PC-9 (cell line): ENCODE data around the gene SLC18A2. TPM values are rescaled to one million over a fixed set of nuclear protein-coding genes. Genes with fewer than 3 reads are reported as not detected.
"Not testable (repeated sequence)": the region's sequence is repeated elsewhere in the genome, so short reads cannot be mapped to it uniquely, and the experiment has no call there.

Source experiments
- BruUV-seq: library from RNA; stranded (reverse); fragments of 400-500 nt; replicated peaks from 2 replicates; lab custom pipeline; 2021; lab: Mats Ljungman, UMichigan
- CTCF ChIA-PET: fragments of 300-600 bp; sonication (Branson Sonifier 250); formaldehyde crosslinking; loops from one replicate; lab custom pipeline; 2022; ENCODE audit warnings: antibody characterized with exemption; lab: Charles Lee
- POLR2A ChIA-PET: fragments of 300-600 bp; sonication (Branson Sonifier 250); formaldehyde crosslinking; loops from one replicate; lab custom pipeline; 2022; ENCODE audit warnings: antibody characterized with exemption; ENCODE audit not compliant: unreplicated experiment; lab: Charles Lee
- DNase-seq, 2 experiments: peaks; one replicate each; pipeline versions ENCODE4 v3.0.0 to v3.0.0-alpha.2; 2015 to 2022; ENCODE audit warnings: mixed read lengths in 1 of 2
- H2AFZ ChIP-seq: fragments of 200-600 bp; sonication (generic); 2 replicates; pipeline ENCODE4 v1.8.1; 2017; ENCODE audit warnings: antibody characterized with exemption
- H3F3A ChIP-seq: fragments of 200-600 bp; sonication (generic); 2 replicates; pipeline ENCODE4 v1.8.1; 2017; ENCODE audit warnings: antibody characterized with exemption, mild to moderate bottlenecking, low read depth; ENCODE audit not compliant: insufficient read depth
- H3K27ac ChIP-seq: fragments of 200-600 bp; sonication (generic); 2 replicates; pipeline ENCODE4 v1.6.1; 2016; ENCODE audit warnings: mixed run types
- H3K27me3 ChIP-seq: fragments of 200-600 bp; sonication (generic); 2 replicates; pipeline ENCODE4 v1.6.1; 2016; ENCODE audit warnings: low read depth, mixed run types; ENCODE audit not compliant: insufficient read depth
- H3K36me3 ChIP-seq: fragments of 200-600 bp; sonication (generic); 2 replicates; pipeline ENCODE4 v1.6.1; 2016; ENCODE audit warnings: low read depth, mixed run types
- H3K4me1 ChIP-seq: fragments of 200-600 bp; sonication (generic); replicated peaks from 2 replicates; pipeline ENCODE4 v1.6.1; 2016; ENCODE audit warnings: mixed run types; ENCODE audit not compliant: insufficient read depth
- H3K4me2 ChIP-seq: fragments of 200-600 bp; sonication (generic); 2 replicates; pipeline ENCODE4 v1.6.1; 2017; ENCODE audit warnings: mixed run types
- H3K4me3 ChIP-seq: fragments of 200-600 bp; sonication (generic); 2 replicates; pipeline ENCODE4 v1.6.1; 2016; ENCODE audit warnings: mixed run types
- H3K79me2 ChIP-seq: fragments of 200-600 bp; sonication (generic); 2 replicates; pipeline ENCODE4 v1.6.1; 2017; ENCODE audit warnings: low read depth, mixed run types
- H3K9me2 ChIP-seq: fragments of 200-600 bp; sonication (generic); 2 replicates; pipeline ENCODE4 v1.8.1; 2017; ENCODE audit warnings: mild to moderate bottlenecking; ENCODE audit not compliant: insufficient read depth
- H3K9me3 ChIP-seq: fragments of 200-600 bp; sonication (generic); 2 replicates; pipeline ENCODE4 v1.8.1; 2016; ENCODE audit warnings: low read depth; ENCODE audit not compliant: insufficient read depth
- H4K20me1 ChIP-seq: fragments of 200-600 bp; sonication (generic); 2 replicates; pipeline ENCODE4 v1.8.1; 2017; ENCODE audit not compliant: insufficient read depth
- EZH2 ChIP-seq: fragments of 200-600 bp; sonication (generic); IDR thresholded peaks from 2 replicates; pipeline ENCODE4 v1.8.0; 2017; ENCODE audit warnings: antibody characterized with exemption, low read depth
- intact Hi-C: fragments of 100-400 bp; cut with micrococcal nuclease; formaldehyde crosslinking; loops from one replicate; pipeline ENCODE4 v1.10.0; 2022; ENCODE audit not compliant: unreplicated experiment
- total RNA-seq: library from RNA; stranded (reverse); gene quantifications from 2 replicates; pipeline ENCODE4 v1.2.3, GENCODE V29; 2021
- TF ChIP-seq, protein P1 (sequence below): fragments of 200-600 bp; sonication (generic); conservative IDR thresholded peaks from 2 replicates; pipeline ENCODE4 v1.6.1; 2017; ENCODE audit warnings: mixed run types, antibody characterized with exemption, mild to moderate bottlenecking, moderate library complexity

Gene SLC18A2
- total RNA-seq, 1 experiment from 2014 or later, result not detected

DNA sequence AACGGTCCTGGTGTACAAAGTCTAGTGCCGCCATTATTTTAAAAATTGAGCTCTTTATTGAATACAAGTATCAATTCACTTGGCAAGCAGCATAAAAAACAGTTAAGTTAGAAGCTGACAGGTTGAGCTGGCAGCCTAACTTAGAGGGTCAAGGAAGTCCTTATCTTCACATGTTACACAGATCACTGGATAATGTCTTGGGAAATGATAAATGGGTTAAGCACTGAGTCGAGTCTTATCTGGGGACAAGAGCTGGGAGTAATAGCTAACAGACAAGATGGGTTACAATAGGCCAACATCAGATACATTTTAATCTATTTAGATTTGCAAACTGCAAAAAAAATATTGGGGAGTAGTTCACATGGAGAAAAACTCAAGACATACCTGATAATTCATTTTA is 34.2 kb downstream of the SLC18A2 start:
- no TSS peak for BruUV-seq
- no peak for TF ChIP-seq EZH2
- TF ChIP-seq, protein P1, sequence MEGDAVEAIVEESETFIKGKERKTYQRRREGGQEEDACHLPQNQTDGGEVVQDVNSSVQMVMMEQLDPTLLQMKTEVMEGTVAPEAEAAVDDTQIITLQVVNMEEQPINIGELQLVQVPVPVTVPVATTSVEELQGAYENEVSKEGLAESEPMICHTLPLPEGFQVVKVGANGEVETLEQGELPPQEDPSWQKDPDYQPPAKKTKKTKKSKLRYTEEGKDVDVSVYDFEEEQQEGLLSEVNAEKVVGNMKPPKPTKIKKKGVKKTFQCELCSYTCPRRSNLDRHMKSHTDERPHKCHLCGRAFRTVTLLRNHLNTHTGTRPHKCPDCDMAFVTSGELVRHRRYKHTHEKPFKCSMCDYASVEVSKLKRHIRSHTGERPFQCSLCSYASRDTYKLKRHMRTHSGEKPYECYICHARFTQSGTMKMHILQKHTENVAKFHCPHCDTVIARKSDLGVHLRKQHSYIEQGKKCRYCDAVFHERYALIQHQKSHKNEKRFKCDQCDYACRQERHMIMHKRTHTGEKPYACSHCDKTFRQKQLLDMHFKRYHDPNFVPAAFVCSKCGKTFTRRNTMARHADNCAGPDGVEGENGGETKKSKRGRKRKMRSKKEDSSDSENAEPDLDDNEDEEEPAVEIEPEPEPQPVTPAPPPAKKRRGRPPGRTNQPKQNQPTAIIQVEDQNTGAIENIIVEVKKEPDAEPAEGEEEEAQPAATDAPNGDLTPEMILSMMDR, result no peak
- Histone ChIP-seq H3K9me2 (no peaks in the 10 kb centered on the region), H3K4me1 (peaks cover 12% of the 10 kb centered on the region; the same call in 1 of the 2 replicates), H2AFZ (no peak overlapping the region), H3K27ac (no peak overlapping the region), H3K36me3 (no peaks in the 10 kb centered on the region), H4K20me1 (no peaks in the 10 kb centered on the region), H3F3A (no peaks in the 10 kb centered on the region), H3K4me3 (no peak overlapping the region), H3K27me3 (no peaks in the 10 kb centered on the region), H3K4me2 (no peak overlapping the region), H3K79me2 (no peaks in the 10 kb centered on the region), H3K9me3 (no peaks in the 10 kb centered on the region)
- CTCF ChIA-PET, result no interaction called here
- POLR2A ChIA-PET, result no interaction called here
- DNase-seq, result no peak
- intact Hi-C loops, result no loop called here

DNA sequence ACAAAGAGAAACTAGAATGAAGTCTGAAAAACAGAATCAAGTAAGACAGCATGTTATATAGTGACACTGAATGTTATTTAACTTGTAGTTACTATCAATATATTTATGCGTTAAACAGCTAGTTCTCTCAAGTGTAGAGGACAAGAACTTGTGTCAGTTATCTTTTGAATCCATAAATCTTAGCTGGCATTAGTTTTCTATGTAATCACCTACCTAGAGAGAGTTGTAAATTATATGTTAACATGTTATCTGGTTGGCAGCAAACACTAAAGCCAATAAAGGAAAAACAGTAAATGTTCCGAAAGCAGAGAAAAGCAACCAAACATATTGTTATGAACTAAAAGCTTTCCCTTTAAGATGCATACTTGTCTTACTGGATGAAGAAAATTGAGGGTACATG is 36.8 kb downstream of the SLC18A2 start:
- H4K20me1 ChIP-seq, result no peaks in the 10 kb centered on the region
- intact Hi-C loops, result no loop called here
- no peaks in the 10 kb centered on the region for H3K79me2 ChIP-seq
- H3K9me2 ChIP-seq, result no peaks in the 10 kb centered on the region
- CTCF ChIA-PET, result no interaction called here
- H3K4me2 ChIP-seq, result no peak overlapping the region
- TF ChIP-seq EZH2, result no peak
- TF ChIP-seq, protein P1, result no peak
- no peak overlapping the region for H3K27ac ChIP-seq
- H3F3A ChIP-seq, result no peaks in the 10 kb centered on the region
- no TSS peak for BruUV-seq
- H3K36me3 ChIP-seq, result no peaks in the 10 kb centered on the region
- no peak overlapping the region for H2AFZ ChIP-seq
- no peak for DNase-seq
- H3K4me1 ChIP-seq, result no peaks in the 10 kb centered on the region
- no peaks in the 10 kb centered on the region for H3K27me3 ChIP-seq
- H3K4me3 ChIP-seq, result no peak overlapping the region
- POLR2A ChIA-PET, result no interaction called here
- no peaks in the 10 kb centered on the region for H3K9me3 ChIP-seq

DNA sequence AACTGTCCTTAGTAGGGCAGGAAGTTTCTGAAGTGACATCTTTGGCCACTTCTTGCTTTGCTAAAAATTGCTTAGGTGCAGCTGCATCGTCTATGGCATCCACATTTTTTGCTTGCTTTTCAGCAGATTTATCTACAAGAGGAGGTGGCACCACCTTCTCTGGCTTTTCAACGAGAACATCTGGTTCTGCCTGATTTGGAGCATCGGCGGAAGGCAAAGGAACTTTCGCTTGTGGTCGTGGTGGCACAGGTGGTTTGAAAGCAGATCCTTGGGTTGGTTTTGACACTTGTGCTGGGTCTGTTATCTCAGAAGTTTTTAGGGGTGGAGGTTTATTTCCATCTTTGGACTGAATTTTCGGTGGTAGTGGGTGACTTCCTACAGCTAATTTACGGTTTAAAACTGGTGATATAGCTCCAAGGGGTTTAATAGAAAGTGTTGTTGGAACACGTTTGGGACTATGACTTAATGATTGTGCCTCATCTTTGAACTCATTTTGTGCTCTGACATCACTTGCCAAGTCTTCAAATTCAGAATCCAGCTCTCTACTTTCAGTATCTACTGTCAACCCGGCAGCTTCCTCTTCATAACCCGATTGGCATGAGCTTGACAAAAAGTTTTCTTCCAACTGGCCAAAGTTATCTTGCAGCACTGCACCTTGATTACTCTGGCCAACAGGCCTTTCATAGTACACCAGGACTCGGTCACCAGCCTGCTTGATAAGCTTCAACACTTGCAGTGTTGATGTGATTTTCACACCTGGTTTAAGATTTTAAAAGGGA is 44.0 kb downstream of the SLC18A2 start:
- no peak for DNase-seq
- BruUV-seq, result no TSS peak
- Histone ChIP-seq H3K27me3 (no peaks in the 10 kb centered on the region), H3K79me2 (no peaks in the 10 kb centered on the region), H3K27ac (no peak overlapping the region), H2AFZ (no peak overlapping the region), H3K4me1 (no peaks in the 10 kb centered on the region), H3K36me3 (no peaks in the 10 kb centered on the region), H4K20me1 (no peaks in the 10 kb centered on the region), H3K4me3 (no peak overlapping the region), H3K9me3 (no peaks in the 10 kb centered on the region), H3K4me2 (no peak overlapping the region), H3F3A (no peaks in the 10 kb centered on the region; the same call in 1 of the 2 replicates), H3K9me2 (no peaks in the 10 kb centered on the region)
- TF ChIP-seq, protein P1, result no peak
- no peak for TF ChIP-seq EZH2
- CTCF ChIA-PET, result no interaction called here
- POLR2A ChIA-PET, result no interaction called here
- intact Hi-C loops, result no loop called here

DNA sequence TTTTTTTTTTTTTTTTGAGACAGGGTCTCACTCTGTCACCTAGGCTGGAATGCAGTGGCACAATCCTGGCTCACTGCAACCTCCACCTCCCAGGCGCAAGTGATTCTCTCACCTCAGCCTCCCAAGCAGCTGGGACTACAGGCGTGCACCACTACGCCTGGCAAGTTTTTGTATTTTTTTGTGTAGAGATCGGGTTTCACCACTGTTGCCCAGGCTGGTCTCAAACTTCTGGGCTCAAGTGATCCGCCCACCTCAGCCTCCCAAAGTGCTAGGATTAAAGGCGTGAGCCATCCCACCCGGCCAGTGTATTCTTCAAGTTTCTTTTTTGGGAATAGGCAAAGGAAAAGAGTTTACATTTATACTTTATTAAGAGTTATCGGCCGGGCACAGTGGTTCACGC is 50.0 kb downstream of the SLC18A2 start:
- H3K4me1 ChIP-seq, H3F3A ChIP-seq, H4K20me1 ChIP-seq, H3K27me3 ChIP-seq, H3K9me2 ChIP-seq, H2AFZ ChIP-seq, H3K9me3 ChIP-seq, intact Hi-C loops, H3K4me2 ChIP-seq, H3K27ac ChIP-seq, H3K79me2 ChIP-seq, H3K36me3 ChIP-seq, POLR2A ChIA-PET, H3K4me3 ChIP-seq, CTCF ChIA-PET, DNase-seq, BruUV-seq: not testable (repeated sequence)
